HFF-Myc (cell line): ENCODE results near the gene RPL31.

Experiments used
- DNase-seq: peaks from one replicate; pipeline ENCODE4 v3.0.0-alpha.2; 2011; ENCODE audit warnings: low read depth; ENCODE audit errors: extremely low read depth
- H3K4me3 ChIP-seq: replicated peaks from 2 replicates; pipeline ENCODE4 v1.5.1; 2011; ENCODE audit warnings: low read depth, mild to moderate bottlenecking, control low read depth, low read length
- TF ChIP-seq, protein P1 (sequence below): IDR thresholded peaks from 2 replicates; pipeline ENCODE4 v1.5.1; 2012; ENCODE audit warnings: mild to moderate bottlenecking, low read depth, low read length, control low read depth; ENCODE audit errors: missing control alignments

The RPL31 gene

GRCh38 chr2:101026923-101027469 is 24.9 kb downstream of the RPL31 start:
- TF ChIP-seq, protein P1, sequence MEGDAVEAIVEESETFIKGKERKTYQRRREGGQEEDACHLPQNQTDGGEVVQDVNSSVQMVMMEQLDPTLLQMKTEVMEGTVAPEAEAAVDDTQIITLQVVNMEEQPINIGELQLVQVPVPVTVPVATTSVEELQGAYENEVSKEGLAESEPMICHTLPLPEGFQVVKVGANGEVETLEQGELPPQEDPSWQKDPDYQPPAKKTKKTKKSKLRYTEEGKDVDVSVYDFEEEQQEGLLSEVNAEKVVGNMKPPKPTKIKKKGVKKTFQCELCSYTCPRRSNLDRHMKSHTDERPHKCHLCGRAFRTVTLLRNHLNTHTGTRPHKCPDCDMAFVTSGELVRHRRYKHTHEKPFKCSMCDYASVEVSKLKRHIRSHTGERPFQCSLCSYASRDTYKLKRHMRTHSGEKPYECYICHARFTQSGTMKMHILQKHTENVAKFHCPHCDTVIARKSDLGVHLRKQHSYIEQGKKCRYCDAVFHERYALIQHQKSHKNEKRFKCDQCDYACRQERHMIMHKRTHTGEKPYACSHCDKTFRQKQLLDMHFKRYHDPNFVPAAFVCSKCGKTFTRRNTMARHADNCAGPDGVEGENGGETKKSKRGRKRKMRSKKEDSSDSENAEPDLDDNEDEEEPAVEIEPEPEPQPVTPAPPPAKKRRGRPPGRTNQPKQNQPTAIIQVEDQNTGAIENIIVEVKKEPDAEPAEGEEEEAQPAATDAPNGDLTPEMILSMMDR = no peak
- no peak for DNase-seq
- no peak overlapping the region for H3K4me3 ChIP-seq

GRCh38 chr2:101027852-101028251 is 25.8 kb downstream of the RPL31 start:
- H3K4me3 ChIP-seq = no peak overlapping the region
- no peak for DNase-seq
- TF ChIP-seq, protein P1 = no peak

DNA sequence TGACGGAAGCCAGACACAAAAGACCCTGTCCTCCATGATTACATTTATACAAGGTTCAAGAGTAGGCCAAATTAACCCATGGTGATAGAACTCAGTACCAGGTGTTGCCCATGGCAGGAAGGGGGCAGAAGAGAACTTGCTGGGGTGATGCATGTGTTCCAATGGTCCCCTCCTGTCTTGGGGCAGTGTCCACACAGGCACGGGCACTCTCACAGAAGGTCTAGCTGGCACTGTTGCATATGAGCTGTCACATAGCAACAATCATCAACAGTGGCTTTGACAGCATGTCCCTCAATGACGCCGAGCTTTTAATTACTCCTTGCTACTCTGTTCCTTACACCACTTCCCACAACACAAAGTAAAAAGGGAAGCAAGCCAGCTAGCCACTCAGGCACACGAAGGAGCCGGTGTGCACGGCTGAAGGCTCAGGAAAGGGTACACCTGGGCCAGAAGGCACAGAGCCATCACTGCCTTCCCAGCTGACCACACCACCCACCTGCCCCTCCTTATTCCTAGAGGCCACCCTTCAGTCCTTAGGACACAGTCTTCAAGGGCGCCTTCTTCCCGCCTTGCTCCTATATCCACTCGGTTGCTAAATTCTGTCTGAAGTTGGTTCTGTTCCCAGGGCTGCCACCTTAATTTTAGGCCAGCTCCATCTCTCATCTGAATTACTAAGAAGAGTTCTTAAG is 28.9 kb downstream of the RPL31 start:
- TF ChIP-seq, protein P1 = no peak
- no peak overlapping the region for H3K4me3 ChIP-seq
- no peak for DNase-seq

- TF ChIP-seq, protein P1 = no peak
- no peak for DNase-seq
- H3K4me3 ChIP-seq = no peak overlapping the region
These were observed 30.1 kb downstream of the RPL31 start for GRCh38 chr2:101032084-101032776.

DNA sequence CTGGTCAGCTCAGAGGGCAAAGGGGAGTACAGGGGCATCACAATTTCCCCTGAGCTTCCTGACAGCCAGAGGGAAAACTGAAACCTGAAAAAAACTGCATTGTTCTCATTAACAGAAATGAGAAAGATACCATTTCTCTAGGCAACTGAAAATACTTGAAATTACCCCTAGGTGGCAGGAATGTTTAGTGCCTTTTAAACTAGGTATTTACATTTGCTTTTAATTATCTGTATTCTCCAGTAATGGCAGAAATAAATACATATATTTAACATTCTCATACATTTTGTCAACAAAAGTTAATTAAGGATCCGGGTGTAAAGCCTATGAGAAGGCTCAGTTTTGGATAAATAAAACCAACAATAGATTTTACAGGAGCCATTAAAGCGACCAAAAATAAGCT is 34.5 kb downstream of the RPL31 start:
- no peak overlapping the region for H3K4me3 ChIP-seq
- peak; percentile 27 for DNase-seq
- TF ChIP-seq, protein P1 = peak; percentile 32

DNA sequence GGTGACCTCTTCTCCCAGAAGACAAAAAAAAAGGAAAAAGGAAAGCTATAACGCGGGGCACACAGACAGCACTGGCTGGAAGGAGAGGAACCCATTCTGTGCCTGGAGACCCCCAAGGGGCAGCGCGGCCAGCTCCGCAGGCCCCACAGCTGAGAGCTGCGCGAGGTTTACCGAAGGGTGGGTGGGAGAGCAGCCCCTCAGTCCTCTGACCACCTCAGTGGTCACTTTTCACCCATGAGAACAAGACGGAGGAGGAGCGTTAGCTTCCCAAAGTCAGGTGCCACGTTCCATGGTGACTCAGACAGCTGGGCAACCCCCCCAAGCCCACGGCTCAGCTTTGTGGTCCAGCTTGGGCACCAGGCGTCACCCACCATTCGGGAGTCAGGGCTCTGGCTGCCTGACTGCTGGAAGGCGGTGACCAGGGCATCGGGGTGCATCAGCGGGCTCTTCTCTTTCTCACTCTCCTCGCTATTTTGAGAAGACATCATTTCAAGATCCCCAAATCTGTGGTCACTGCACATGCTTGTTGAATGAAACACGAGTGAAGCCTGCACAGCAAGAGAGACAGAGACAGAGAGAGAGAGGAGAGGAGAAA is 35.2 kb downstream of the RPL31 start:
- DNase-seq = no peak
- TF ChIP-seq, protein P1 = no peak

More for the DNA sequence above, 35.2 kb downstream of the RPL31 start:
- no peak overlapping the region for H3K4me3 ChIP-seq
